HG03439 (cell line): ENCODE results near the gene SEZ6L2.
"Not testable (repeated sequence)": the region's sequence is repeated elsewhere in the genome, so short reads cannot be mapped to it uniquely, and the experiment has no call there.

Experiments used
- ATAC-seq: cut with Tn5 transposase; IDR thresholded peaks from one replicate; pipeline ENCODE4 v1.9.1; 2021; ENCODE audit warnings: mild to moderate bottlenecking, moderate library complexity; ENCODE audit not compliant: unreplicated experiment

The SEZ6L2 gene

DNA sequence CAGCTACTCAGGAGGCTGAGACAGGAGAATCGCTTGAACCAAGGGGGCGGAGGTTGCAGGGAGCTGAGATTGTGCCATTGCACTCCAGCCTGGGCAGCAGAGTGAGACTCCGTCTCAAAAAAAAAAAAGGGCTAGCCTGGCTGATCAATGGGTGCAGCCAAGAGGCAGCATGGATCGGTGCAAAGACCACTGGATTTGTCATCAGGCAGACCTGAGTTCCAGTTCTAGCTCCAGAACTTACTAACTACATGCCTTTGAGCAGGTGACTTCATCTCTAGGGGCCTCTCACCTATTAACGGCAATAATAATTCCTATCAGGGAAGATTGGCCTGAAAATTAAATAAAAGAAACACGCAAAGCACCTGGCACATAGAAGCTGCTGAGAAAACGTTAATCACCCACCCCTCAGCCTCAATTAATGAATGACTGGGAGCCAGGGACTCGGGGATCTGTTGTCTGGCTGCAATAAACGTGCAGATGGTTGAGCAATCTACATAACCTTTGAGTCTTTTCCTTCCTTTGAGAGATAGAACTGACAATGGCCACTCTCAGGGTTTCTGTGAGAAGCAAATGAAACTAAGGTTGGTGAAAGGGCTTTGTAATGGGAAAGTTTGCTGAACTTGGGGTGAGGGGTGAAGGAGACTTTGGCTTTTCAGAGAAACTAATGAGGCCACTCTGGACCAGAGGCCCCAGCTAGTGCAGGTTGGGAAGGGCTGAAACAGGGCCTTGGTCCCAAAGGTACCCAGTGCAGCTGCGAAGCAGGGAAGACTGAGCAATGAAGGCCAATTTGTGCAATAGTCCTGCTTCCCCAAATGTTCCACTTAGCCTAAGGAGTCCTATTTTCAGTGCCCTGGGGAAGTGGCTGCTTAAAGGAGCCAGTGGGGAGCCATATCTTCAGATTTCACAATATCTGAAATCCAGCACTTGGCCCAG lies 7.6 kb downstream of the SEZ6L2 start:
- ATAC-seq, result no peak

- ATAC-seq, result not testable (repeated sequence)
Observed at GRCh38 chr16:29889372-29889771, 10.0 kb downstream of the SEZ6L2 start.

DNA sequence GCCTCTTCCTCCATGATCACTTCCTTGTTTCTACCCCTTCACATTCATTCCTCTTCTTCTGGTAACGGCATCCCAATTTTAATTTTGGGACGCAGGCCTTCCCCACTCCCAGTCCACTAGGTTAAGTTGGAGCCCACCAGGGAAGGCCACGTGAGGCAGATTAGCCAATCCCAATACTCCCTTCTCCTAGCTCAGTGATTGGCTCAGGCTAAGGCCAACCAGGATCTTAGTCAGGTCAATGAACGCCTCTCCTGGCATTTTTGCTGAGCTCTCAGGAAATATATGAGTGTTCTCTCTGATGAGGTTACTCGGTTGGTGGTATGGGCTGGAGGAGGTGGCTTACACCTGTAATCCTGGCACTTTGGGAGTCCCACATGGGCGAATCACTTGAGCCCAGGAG lies 15.4 kb downstream of the SEZ6L2 start:
- ATAC-seq, result no peak

- no peak for ATAC-seq
Observed at GRCh38 chr16:29881050-29881449, 18.3 kb downstream of the SEZ6L2 start.

DNA sequence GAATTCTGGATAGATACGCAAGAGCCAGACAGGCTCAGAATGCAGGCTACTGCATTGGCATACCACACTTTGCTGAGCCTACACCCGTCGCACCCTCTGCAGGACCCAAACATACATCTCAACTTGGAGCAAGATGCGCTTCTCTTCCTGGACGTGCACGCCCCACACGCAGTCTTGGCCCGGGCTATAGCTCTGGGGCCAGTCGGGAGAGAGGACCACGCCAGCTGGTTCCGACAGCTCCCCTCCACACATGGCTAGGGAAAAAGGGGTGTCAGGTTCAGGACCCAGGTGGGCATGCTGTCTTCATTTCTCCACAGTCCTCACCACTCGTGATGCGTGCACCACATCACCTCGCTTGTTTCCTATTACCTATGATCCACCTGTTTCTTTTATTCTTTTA lies 21.2 kb downstream of the SEZ6L2 start:
- ATAC-seq, result no peak

DNA sequence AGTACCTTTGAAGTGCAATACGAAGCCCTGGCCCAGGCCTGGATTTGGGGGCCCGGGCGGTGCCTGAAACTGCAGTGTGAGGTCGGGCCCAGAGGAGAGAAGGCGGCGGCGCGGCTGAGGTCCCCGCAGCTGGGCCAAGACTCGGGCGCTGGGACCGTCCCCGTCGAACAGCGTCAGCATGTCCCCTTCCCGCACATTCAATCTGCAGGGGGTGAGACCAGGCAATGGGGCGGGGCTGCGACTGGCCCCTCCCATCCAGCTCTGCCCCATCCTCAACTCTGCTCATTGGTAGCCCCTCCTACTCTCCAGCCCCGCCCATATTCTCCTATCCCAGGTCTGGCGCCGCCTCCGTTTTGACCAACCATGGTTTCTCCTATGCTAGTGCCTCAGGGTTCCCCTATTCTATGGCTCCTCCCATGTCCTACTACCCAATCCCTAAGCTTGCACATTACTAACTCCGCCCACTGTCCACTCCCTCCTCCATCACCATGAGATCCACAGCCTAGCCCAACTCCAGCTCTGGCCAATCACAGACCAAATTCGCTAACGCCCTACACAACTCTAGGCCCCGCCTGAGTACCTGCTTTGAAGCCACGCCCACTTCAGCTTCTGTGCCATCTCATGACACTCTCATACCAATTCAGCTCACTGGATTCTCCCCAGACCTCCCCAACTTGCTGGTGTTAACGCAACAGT lies 21.9 kb downstream of the SEZ6L2 start:
- ATAC-seq, result peak; percentile 61

DNA sequence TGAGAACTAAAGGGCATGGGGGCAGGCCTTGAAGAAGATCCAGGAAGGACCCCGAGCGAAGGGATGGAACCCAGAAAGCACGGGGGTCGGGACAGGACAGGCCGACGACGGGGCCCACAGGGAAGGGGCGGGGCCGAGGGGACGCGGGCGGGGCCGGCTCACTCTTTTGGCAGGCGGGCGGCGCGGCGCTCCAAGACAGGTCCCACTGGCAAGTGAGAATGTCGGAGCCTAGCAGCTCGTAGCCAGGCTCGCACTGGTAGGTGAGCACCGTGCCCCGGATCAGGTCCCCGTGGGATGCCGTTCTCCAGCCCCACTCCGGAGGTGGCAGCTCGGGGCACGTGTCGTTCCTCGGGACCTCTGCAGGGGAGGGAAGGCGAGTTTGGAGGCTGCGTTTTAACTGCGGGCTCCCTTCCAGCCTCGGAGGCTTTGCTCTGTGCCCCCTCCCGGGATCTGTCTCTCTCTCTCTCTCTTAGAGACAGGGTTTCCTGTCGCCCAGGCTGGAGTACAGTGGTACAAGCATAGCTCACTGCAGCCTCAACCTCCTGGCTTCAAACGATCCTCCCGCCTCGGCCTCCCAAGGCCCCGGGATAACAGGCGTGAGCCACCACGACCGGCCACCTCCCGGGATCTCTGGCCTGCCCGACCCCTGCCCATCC lies 22.6 kb downstream of the SEZ6L2 start:
- ATAC-seq, result no peak

- no peak for ATAC-seq
Observed at GRCh38 chr16:29876217-29876593, 23.1 kb downstream of the SEZ6L2 start.

DNA sequence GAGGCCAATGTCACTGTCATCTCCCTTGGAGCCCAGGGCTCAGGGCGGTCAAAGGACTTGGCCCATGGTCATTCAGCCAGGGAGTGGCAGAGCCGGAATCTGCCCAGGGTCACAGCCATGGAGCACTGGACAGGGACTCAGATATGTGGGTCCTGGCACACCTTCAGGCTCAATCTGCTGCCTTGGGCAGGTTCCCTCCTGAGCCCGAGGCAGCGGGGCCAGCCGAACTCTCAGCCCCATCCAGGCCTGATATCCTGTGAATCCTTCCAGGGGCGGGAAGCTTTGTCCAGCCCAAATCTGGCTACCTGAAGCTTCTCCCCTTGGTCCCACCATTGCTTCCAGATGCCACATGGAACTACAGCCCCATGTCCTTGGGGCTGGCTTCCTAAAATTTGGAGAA lies 24.1 kb downstream of the SEZ6L2 start:
- ATAC-seq, result no peak

- ATAC-seq, result no peak
Observed at GRCh38 chr16:29873319-29873718, 26.0 kb downstream of the SEZ6L2 start.

DNA sequence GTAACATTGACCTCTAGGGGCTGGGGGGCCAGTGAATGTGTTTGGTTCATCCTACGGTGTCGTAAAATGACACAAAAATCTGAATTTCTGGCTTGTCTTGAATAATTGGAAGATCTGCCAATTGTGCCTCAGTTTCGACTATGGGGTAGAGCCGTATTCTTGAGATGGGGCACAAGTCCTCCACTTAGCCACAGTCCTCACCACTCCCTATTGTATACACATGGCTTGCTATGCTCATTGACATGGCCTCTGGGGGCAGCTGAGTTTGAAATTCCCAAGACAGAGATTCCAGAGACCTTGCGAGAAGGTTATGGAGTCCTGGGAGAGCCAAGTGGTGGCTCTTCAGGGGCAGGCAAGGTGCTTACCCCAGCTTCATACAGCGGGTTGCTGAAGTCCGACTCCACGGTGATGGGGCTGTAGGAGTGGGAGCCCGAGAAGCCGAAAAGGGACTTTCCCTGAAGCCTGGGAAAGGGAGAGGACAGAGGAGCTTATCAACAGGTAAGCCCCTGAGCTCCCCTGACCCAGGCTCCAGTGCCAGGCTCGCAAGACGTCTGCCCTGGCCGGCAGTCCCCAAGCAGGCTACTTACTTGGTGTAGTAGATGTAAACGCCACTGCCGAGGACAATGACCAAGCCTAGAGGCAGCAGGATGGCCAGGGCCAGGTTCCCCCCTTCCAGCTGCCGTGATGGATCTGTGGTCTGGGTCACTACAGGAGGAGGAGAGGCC lies 27.4 kb downstream of the SEZ6L2 start:
- ATAC-seq, result no peak

- ATAC-seq, result not testable (repeated sequence)
Observed at GRCh38 chr16:29869067-29869466, 30.3 kb downstream of the SEZ6L2 start.

GRCh38 chr16:29868396-29869009 lies 30.8 kb downstream of the SEZ6L2 start:
- ATAC-seq, result no peak

GRCh38 chr16:29864205-29864604 lies 35.1 kb downstream of the SEZ6L2 start:
- ATAC-seq, result no peak

- ATAC-seq, result no peak
Observed at GRCh38 chr16:29863669-29863984, 35.7 kb downstream of the SEZ6L2 start.

DNA sequence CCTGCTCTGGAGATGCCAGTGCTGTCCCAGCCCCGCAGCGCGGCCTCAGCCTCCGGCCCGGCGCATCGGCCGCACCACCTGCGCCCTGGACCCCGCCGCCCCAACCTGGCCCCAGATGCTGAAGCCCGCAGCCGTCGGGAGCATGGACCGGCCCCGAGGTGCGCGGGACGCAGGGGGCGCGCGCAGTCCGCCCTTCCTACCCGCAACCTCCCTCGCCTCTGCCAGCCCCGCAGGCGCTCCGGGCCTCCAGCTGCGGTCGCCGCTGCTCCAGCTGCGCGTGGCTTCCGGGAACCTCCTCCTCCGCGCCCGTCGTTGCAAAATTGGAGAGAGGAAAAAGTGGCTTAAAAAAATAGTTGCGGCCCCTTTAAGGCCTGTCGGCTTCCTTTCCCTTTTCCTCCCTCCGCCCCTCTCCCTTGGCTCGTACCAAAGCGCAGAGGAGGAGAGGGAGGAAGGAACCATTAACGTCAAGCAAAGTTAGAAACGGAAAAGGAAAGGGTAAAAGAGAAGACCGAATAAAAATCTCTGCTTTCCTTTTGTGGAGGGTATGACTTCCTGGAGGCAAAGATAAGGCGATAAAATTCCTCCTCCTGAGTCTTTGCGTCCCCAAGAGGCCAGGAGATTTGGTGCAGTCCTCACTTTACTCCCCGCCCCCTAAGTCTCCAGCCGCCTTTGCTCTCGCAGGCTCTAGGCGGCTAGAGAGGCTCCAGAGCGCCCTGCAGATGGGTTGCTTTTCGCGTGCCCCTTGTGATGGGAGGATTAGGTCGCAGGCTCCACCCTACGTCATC lies 36.3 kb downstream of the SEZ6L2 start, which contains the start of gene CDIPT:
Gene CDIPT, minus strand, starts transcription at position 343 of the 785 bp plus-strand sequence. CDS start 369 bp downstream, outside the sequence.
- peak; percentile 90 for ATAC-seq

- ATAC-seq, result no peak
Observed at GRCh38 chr16:29862383-29862883, 36.9 kb downstream of the SEZ6L2 start.

- ATAC-seq, result no peak
Observed at GRCh38 chr16:29860218-29860617, 39.1 kb downstream of the SEZ6L2 start.

DNA sequence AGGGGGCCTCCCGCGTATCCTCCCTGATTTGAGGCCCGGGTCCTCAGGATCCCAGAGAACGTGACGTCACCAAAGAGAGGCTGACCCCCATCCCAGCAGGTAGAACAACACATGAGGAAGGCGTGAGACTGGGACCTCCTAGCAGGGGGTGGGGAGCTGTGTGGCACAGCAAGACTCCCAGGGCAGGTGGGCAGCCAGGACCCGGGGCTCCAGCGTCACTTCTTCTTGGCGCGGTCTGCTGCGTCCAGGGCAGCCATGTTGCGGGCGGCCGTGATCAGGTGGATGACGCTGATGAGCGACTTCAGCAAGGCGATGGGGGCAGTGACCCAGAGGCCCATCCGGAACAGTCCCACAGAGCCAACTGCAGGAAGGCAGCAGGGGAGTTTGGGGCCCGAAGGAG lies 40.4 kb downstream of the SEZ6L2 start:
- ATAC-seq, result no peak
